Stomach (tissue), 4 donors: ENCODE measurements around the gene TRAPPC6A.

ENCODE experiments used
- CTCF ChIP-seq, 7 experiments: fragments of 450-650 bp in 4 of 7; fragments of 200-600 bp in 3 of 7; sonication (generic) in 3 of 7; IDR thresholded peaks; one replicate each; pipeline ENCODE4 v1.5.1; 2016 to 2019; ENCODE audit warnings: antibody characterized with exemption in 7 of 7, control low read depth in 2 of 7, mild to moderate bottlenecking in 1 of 7
- EP300 ChIP-seq: sonication (generic); formaldehyde crosslinking; IDR thresholded peaks from one replicate; pipeline ENCODE4 v1.6.1; 2017; ENCODE audit warnings: antibody characterized with exemption
- POLR2A ChIP-seq, 4 donors: fragments of 450-650 bp; IDR thresholded peaks; one replicate each; pipeline ENCODE4 v1.6.1; 2016; ENCODE audit warnings: antibody characterized with exemption in 4 of 4, control low read depth in 2 of 4, mild to moderate bottlenecking in 1 of 4, moderate library complexity in 1 of 4
- POLR2AphosphoS5 ChIP-seq, 3 donors: sonication (generic); formaldehyde crosslinking; IDR thresholded peaks; one replicate each; pipeline ENCODE4 v1.6.1; 2016; ENCODE audit warnings: antibody characterized with exemption in 3 of 3

DNA sequence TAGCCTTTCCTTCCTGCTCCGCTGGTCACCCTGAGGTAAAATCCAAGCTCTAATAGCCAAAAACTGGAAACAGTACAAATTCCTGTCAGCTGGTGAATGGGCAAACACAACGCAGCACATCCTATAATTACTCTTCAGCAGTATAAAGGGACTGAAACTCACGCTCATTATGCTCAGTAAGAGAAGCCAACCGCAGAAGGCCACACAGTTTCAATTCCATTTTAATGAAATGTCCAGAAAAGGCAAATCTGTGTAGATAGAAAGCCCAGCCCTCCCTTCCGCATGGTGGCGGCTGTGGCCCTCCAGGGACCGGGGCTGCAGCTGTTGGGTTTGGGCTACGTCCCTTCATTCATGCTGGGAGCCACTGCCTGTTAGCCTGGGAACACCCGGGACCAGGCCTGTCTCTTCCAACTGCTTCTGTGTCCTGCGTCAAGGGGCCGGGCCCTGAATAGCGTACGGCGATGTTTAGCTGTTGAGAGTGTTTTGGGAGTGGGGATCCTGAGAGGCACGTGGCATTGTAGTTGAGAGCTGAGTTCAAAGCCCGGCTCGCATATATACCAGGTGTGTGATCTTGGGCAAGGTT, 40.8 kb downstream of the TRAPPC6A start:
- TF ChIP-seq POLR2A (IDR thresholded peaks at IDR 0.05) = no peak
- no peak for TF ChIP-seq POLR2AphosphoS5 (IDR thresholded peaks at IDR 0.05)
- TF ChIP-seq CTCF (IDR thresholded peaks at IDR 0.05) = no peak
- no peak for TF ChIP-seq EP300
